Endodermal cell (in vitro differentiated cells): ENCODE measurements around the gene FZD8. TPM values are rescaled to one million over a fixed set of nuclear protein-coding genes. Genes with fewer than 3 reads are reported as not detected.

Experiments
- DNase-seq: peaks from one replicate; pipeline ENCODE4 v3.0.0-alpha.2; 2017
- H3K27ac ChIP-seq: 2 replicates; pipeline ENCODE4 v1.5.1; 2013; ENCODE audit warnings: mild to moderate bottlenecking, low read depth, low read length, moderate library complexity
- H3K27me3 ChIP-seq: 2 replicates; pipeline ENCODE4 v1.6.1; 2013; ENCODE audit warnings: mild to moderate bottlenecking, low read length, moderate library complexity; ENCODE audit not compliant: insufficient read depth, control insufficient read depth, poor library complexity, severe bottlenecking
- H3K36me3 ChIP-seq: 2 replicates; pipeline ENCODE4 v1.7.0; 2013; ENCODE audit warnings: mild to moderate bottlenecking, low read length, moderate library complexity; ENCODE audit not compliant: control insufficient read depth, insufficient read depth
- H3K4me1 ChIP-seq: one replicate; pipeline ENCODE4 v1.7.0; 2013; ENCODE audit warnings: low read length; ENCODE audit not compliant: control insufficient read depth, insufficient read depth
- H3K4me3 ChIP-seq: 2 replicates; pipeline ENCODE4 v1.5.1; 2013; ENCODE audit warnings: mild to moderate bottlenecking, low read length, moderate library complexity
- H3K9ac ChIP-seq: 2 replicates; pipeline ENCODE4 v1.6.1; 2013; ENCODE audit warnings: mild to moderate bottlenecking, low read length, moderate library complexity; ENCODE audit not compliant: poor library complexity, severe bottlenecking; ENCODE audit errors: extremely low read depth
- H3K9me3 ChIP-seq: 2 replicates; pipeline ENCODE4 v1.6.1; 2013; ENCODE audit warnings: mild to moderate bottlenecking, low read length, moderate library complexity; ENCODE audit not compliant: control insufficient read depth
- H3K27ac Mint-ChIP-seq: 2 replicates; pipeline ENCODE4 v1.8.0; 2020; ENCODE audit warnings: mixed read lengths
- H3K27me3 Mint-ChIP-seq: 2 replicates; pipeline ENCODE4 v1.8.0; 2021; ENCODE audit warnings: mild to moderate bottlenecking, mixed read lengths; ENCODE audit not compliant: insufficient read depth
- H3K36me3 Mint-ChIP-seq: 2 replicates; pipeline ENCODE4 v1.8.0; 2020; ENCODE audit warnings: low read depth, mixed read lengths
- H3K4me1 Mint-ChIP-seq: 2 replicates; pipeline ENCODE4 v1.8.0; 2020; ENCODE audit warnings: mixed read lengths
- H3K4me3 Mint-ChIP-seq: 2 replicates; pipeline ENCODE4 v1.8.0; 2020; ENCODE audit warnings: mild to moderate bottlenecking, moderate library complexity, mixed read lengths
- H3K9me3 Mint-ChIP-seq: 2 replicates; pipeline ENCODE4 v1.8.0; 2020; ENCODE audit warnings: mild to moderate bottlenecking, mixed read lengths
- CTCF ChIP-seq: fragments of 200-600 bp; sonication (generic); conservative IDR thresholded peaks from 2 replicates; pipeline ENCODE4 v1.5.0; 2021; ENCODE audit warnings: antibody characterized with exemption, mild to moderate bottlenecking
- WGBS, 2 experiments: methylation state at CpG; one replicate each; pipeline versions ENCODE4 v1.1.5 to v1.1.7; 2013; ENCODE audit warnings: missing lambda C conversion rate in 2 of 2, mixed read lengths in 1 of 2; ENCODE audit not compliant: insufficient coverage in 1 of 2, insufficient read length in 1 of 2; 5-methylcytosine and 5-hydroxymethylcytosine counted together
- total RNA-seq, 2 donors: library from RNA; stranded (reverse); fragmentation: NEBNext Ultra II Directional in 1 of 2; extraction: Animal tissue kit (Norgen Biotek cat#: 25700) in 1 of 2; gene quantifications; 2 replicates in 1 of 2; 3 replicates in 1 of 2; pipeline ENCODE4 v1.2.1, GENCODE V29; 2021

FZD8 gene
- total RNA-seq, 2 donors from 2014 or later = 133 to 189 TPM

GRCh38 chr10:35592441-35592840 lies 49.7 kb downstream of the FZD8 start:
- H3K9me3 Mint-ChIP-seq = peaks cover 12% of the 10 kb centered on the region
- Histone ChIP-seq H3K36me3 (no peaks in the 10 kb centered on the region), H3K27me3 (no peaks in the 10 kb centered on the region), H3K9me3 (peaks cover 10% of the 10 kb centered on the region), H3K9ac (no peak overlapping the region), H3K4me3 (no peak overlapping the region), H3K4me1 (no peaks in the 10 kb centered on the region), H3K27ac (no peak overlapping the region)
- no peak for DNase-seq
- H3K36me3 Mint-ChIP-seq = no peaks in the 10 kb centered on the region
- H3K4me1 Mint-ChIP-seq = peaks cover 13% of the 10 kb centered on the region
- H3K27me3 Mint-ChIP-seq = peaks cover 1% of the 10 kb centered on the region
- no peak overlapping the region for H3K27ac Mint-ChIP-seq
- 99 to 100% methylated on average over 2 to 4 of the region's 4 CpGs for WGBS, 2 experiments
- no peak for TF ChIP-seq CTCF
- H3K4me3 Mint-ChIP-seq = no peak overlapping the region

GRCh38 chr10:35588836-35589235 lies 53.3 kb downstream of the FZD8 start:
- H3K4me3 ChIP-seq = no peak overlapping the region
- Mint-ChIP-seq H3K4me3 (no peak overlapping the region), H3K36me3 (no peaks in the 10 kb centered on the region), H3K27me3 (peaks cover 1% of the 10 kb centered on the region), H3K9me3 (peaks cover 12% of the 10 kb centered on the region), H3K4me1 (peaks cover 2% of the 10 kb centered on the region), H3K27ac (no peak overlapping the region)
- H3K9me3 ChIP-seq = peaks cover 10% of the 10 kb centered on the region
- H3K36me3 ChIP-seq = no peaks in the 10 kb centered on the region
- H3K27me3 ChIP-seq = no peaks in the 10 kb centered on the region
- no peak overlapping the region for H3K9ac ChIP-seq
- no peak for DNase-seq
- no peaks in the 10 kb centered on the region for H3K4me1 ChIP-seq
- H3K27ac ChIP-seq = no peak overlapping the region
- TF ChIP-seq CTCF = no peak

Other genes starting within 250 kb of the FZD8 start
- under 1 TPM; 0.22 to 0.29 TPM for gene GJD4, start 37.0 kb downstream of the FZD8 start, total RNA-seq